T-helper 2 cell treated with Interferon-gamma antibody and Interleukin-4, amounts not matched to agents 5 μg/mL and 100 μg/mL, for 36 hours (primary cell): Measurements from ENCODE around the gene PPP1CC.
A peak's percentile ranks its signal among the peaks of the same experiment; 100 is the strongest.

Experiments
- DNase-seq: peaks from one replicate; pipeline ENCODE4 v3.0.0; 2021; ENCODE audit warnings: low spot score
- H3K27ac Mint-ChIP-seq: one replicate; pipeline ENCODE4 v1.8.0; 2021; ENCODE audit warnings: mild to moderate bottlenecking, mixed read lengths
- H3K27me3 Mint-ChIP-seq: one replicate; pipeline ENCODE4 v1.8.0; 2021; ENCODE audit warnings: low read depth, mixed read lengths
- H3K36me3 Mint-ChIP-seq: one replicate; pipeline ENCODE4 v1.8.0; 2021; ENCODE audit warnings: low read depth, mixed read lengths
- H3K4me1 Mint-ChIP-seq: one replicate; pipeline ENCODE4 v1.8.0; 2021; ENCODE audit warnings: low read depth, mixed read lengths
- H3K4me3 Mint-ChIP-seq: one replicate; pipeline ENCODE4 v1.8.0; 2022; ENCODE audit warnings: mild to moderate bottlenecking, moderate library complexity, mixed read lengths
- H3K9me3 Mint-ChIP-seq: one replicate; pipeline ENCODE4 v1.8.0; 2021; ENCODE audit warnings: mixed read lengths

Gene PPP1CC

GRCh38 chr12:110697236-110697635, 45.5 kb downstream of the PPP1CC start:
- Mint-ChIP-seq H3K27me3 (no peaks in the 10 kb centered on the region), H3K36me3 (no peaks in the 10 kb centered on the region), H3K9me3 (no peaks in the 10 kb centered on the region), H3K4me3 (no peak overlapping the region), H3K27ac (no peak overlapping the region), H3K4me1 (peaks cover 14% of the 10 kb centered on the region)
- no peak for DNase-seq

- peaks cover 16% of the 10 kb centered on the region for H3K4me1 Mint-ChIP-seq
- no peak for DNase-seq
- H3K36me3 Mint-ChIP-seq: no peaks in the 10 kb centered on the region
- H3K4me3 Mint-ChIP-seq: no peak overlapping the region
- H3K9me3 Mint-ChIP-seq: no peaks in the 10 kb centered on the region
- no peaks in the 10 kb centered on the region for H3K27me3 Mint-ChIP-seq
- no peak overlapping the region for H3K27ac Mint-ChIP-seq
These were observed 46.4 kb downstream of the PPP1CC start for GRCh38 chr12:110696283-110696682.

GRCh38 chr12:110694330-110694901, 48.3 kb downstream of the PPP1CC start:
- Mint-ChIP-seq H3K36me3 (no peaks in the 10 kb centered on the region), H3K4me1 (peaks cover 28% of the 10 kb centered on the region), H3K27me3 (no peaks in the 10 kb centered on the region), H3K27ac (no peak overlapping the region), H3K9me3 (no peaks in the 10 kb centered on the region), H3K4me3 (no peak overlapping the region)
- DNase-seq: no peak

GRCh38 chr12:110693731-110694130, 49.0 kb downstream of the PPP1CC start:
- no peaks in the 10 kb centered on the region for H3K9me3 Mint-ChIP-seq
- peaks cover 28% of the 10 kb centered on the region for H3K4me1 Mint-ChIP-seq
- no peak overlapping the region for H3K4me3 Mint-ChIP-seq
- DNase-seq: no peak
- no peaks in the 10 kb centered on the region for H3K36me3 Mint-ChIP-seq
- no peak overlapping the region for H3K27ac Mint-ChIP-seq
- H3K27me3 Mint-ChIP-seq: no peaks in the 10 kb centered on the region

GRCh38 chr12:110690127-110690430, 52.6 kb downstream of the PPP1CC start:
- no peak for DNase-seq
- H3K27ac Mint-ChIP-seq: peak overlapping the region; percentile 85
- peaks cover 4% of the 10 kb centered on the region for H3K27me3 Mint-ChIP-seq
- H3K36me3 Mint-ChIP-seq: peaks cover 10% of the 10 kb centered on the region
- H3K4me3 Mint-ChIP-seq: peak overlapping the region; percentile 93
- H3K9me3 Mint-ChIP-seq: no peaks in the 10 kb centered on the region
- H3K4me1 Mint-ChIP-seq: peaks cover 35% of the 10 kb centered on the region

- Mint-ChIP-seq H3K27ac (peak overlapping the region; percentile 85), H3K27me3 (peaks cover 4% of the 10 kb centered on the region), H3K4me1 (peaks cover 36% of the 10 kb centered on the region), H3K4me3 (peak overlapping the region; percentile 93), H3K9me3 (no peaks in the 10 kb centered on the region), H3K36me3 (peaks cover 16% of the 10 kb centered on the region)
- DNase-seq: peak; percentile 61
These were observed 53.2 kb downstream of the PPP1CC start for GRCh38 chr12:110689281-110690126.

- H3K9me3 Mint-ChIP-seq: no peaks in the 10 kb centered on the region
- peaks cover 21% of the 10 kb centered on the region for H3K36me3 Mint-ChIP-seq
- H3K27ac Mint-ChIP-seq: peak within 1 kb of the TSS; percentile 85
- peak within 1 kb of the TSS; percentile 93 for H3K4me3 Mint-ChIP-seq
- DNase-seq: peak; percentile 29
- peaks cover 4% of the 10 kb centered on the region for H3K27me3 Mint-ChIP-seq
- peaks cover 35% of the 10 kb centered on the region for H3K4me1 Mint-ChIP-seq
These were observed 54.0 kb downstream of the PPP1CC start, which contains the start of gene HVCN1 for GRCh38 chr12:110688446-110689280. Gene HVCN1 (minus strand): TSS chr12:110689115. CDS start chr12:110683245, 5,870 bp downstream.

GRCh38 chr12:110687396-110688169, 55.1 kb downstream of the PPP1CC start:
- Mint-ChIP-seq H3K4me1 (peaks cover 32% of the 10 kb centered on the region), H3K4me3 (peak overlapping the region; percentile 82), H3K27ac (no peak overlapping the region), H3K36me3 (peaks cover 22% of the 10 kb centered on the region), H3K27me3 (peaks cover 4% of the 10 kb centered on the region), H3K9me3 (no peaks in the 10 kb centered on the region)
- DNase-seq: peak; percentile 11

- H3K27ac Mint-ChIP-seq: no peak overlapping the region
- peak overlapping the region; percentile 82 for H3K4me3 Mint-ChIP-seq
- peaks cover 24% of the 10 kb centered on the region for H3K36me3 Mint-ChIP-seq
- no peak for DNase-seq
- H3K27me3 Mint-ChIP-seq: peaks cover 4% of the 10 kb centered on the region
- peaks cover 31% of the 10 kb centered on the region for H3K4me1 Mint-ChIP-seq
- H3K9me3 Mint-ChIP-seq: no peaks in the 10 kb centered on the region
These were observed 56.3 kb downstream of the PPP1CC start for GRCh38 chr12:110686294-110686903.

- H3K27ac Mint-ChIP-seq: no peak overlapping the region
- no peaks in the 10 kb centered on the region for H3K9me3 Mint-ChIP-seq
- H3K4me1 Mint-ChIP-seq: peaks cover 18% of the 10 kb centered on the region
- peaks cover 4% of the 10 kb centered on the region for H3K27me3 Mint-ChIP-seq
- no peak overlapping the region for H3K4me3 Mint-ChIP-seq
- H3K36me3 Mint-ChIP-seq: peaks cover 24% of the 10 kb centered on the region
- DNase-seq: no peak
These were observed 58.3 kb downstream of the PPP1CC start for GRCh38 chr12:110684312-110684836.

- Mint-ChIP-seq H3K36me3 (peaks cover 24% of the 10 kb centered on the region), H3K27me3 (peaks cover 4% of the 10 kb centered on the region), H3K9me3 (no peaks in the 10 kb centered on the region), H3K4me1 (peaks cover 18% of the 10 kb centered on the region), H3K27ac (no peak overlapping the region), H3K4me3 (no peak overlapping the region)
- no peak for DNase-seq
These were observed 58.8 kb downstream of the PPP1CC start for GRCh38 chr12:110683888-110684287.

GRCh38 chr12:110680032-110680431, 62.7 kb downstream of the PPP1CC start:
- no peaks in the 10 kb centered on the region for H3K9me3 Mint-ChIP-seq
- peaks cover 19% of the 10 kb centered on the region for H3K4me1 Mint-ChIP-seq
- no peak for DNase-seq
- peaks cover 24% of the 10 kb centered on the region for H3K36me3 Mint-ChIP-seq
- no peak overlapping the region for H3K27ac Mint-ChIP-seq
- H3K4me3 Mint-ChIP-seq: no peak overlapping the region
- no peaks in the 10 kb centered on the region for H3K27me3 Mint-ChIP-seq

- no peak overlapping the region for H3K27ac Mint-ChIP-seq
- no peak for DNase-seq
- peaks cover 22% of the 10 kb centered on the region for H3K36me3 Mint-ChIP-seq
- H3K9me3 Mint-ChIP-seq: peaks cover 4% of the 10 kb centered on the region
- peaks cover 21% of the 10 kb centered on the region for H3K4me1 Mint-ChIP-seq
- no peaks in the 10 kb centered on the region for H3K27me3 Mint-ChIP-seq
- no peak overlapping the region for H3K4me3 Mint-ChIP-seq
These were observed 63.5 kb downstream of the PPP1CC start for GRCh38 chr12:110679201-110679600.
